Neural progenitor cell (in vitro differentiated cells): ENCODE results near the gene ITGA11.

ENCODE experiments used
- EZH2 ChIP-seq: fragments of 200-600 bp; sonication (generic); IDR thresholded peaks from 2 replicates; pipeline ENCODE4 v1.6.1; 2017; ENCODE audit warnings: antibody characterized with exemption, mild to moderate bottlenecking, moderate library complexity
- TF ChIP-seq, protein P1 (sequence below): fragments of 200-600 bp; sonication (generic); IDR thresholded peaks from 2 replicates; pipeline ENCODE4 v1.5.1; 2017; ENCODE audit warnings: antibody characterized with exemption, mild to moderate bottlenecking

DNA sequence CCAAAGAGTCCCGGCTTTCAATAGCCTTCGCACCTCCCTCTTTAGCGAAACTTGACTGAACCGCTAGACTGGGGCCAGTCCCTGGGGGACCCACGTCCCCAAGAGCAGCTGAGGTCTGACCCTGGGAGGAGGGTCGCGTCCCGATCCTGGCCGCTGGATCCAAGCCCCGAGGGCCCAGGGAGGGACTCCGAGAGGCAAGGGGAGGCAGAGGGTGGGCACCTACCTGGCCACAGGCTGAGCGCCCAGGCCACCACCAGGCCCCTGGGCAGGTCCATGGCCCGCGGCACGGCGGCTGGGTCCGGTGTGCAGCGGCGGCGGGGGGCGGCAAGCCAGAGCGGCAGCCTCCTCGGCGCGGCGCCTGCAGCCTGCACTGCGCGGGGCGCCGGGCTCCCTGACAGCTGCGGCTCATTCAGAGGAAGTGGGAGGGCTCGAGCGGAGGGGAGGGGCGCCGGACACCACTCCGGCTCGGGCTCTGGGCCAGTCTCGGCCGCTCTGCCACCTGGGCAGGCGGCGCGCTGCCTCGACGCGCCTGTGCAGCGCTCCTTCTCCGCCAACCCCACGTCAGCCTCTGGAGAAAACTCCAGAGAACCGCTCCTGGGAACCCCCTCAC lies at the start of gene ITGA11:
- TF ChIP-seq EZH2: peak; percentile 78
- TF ChIP-seq, protein P1, sequence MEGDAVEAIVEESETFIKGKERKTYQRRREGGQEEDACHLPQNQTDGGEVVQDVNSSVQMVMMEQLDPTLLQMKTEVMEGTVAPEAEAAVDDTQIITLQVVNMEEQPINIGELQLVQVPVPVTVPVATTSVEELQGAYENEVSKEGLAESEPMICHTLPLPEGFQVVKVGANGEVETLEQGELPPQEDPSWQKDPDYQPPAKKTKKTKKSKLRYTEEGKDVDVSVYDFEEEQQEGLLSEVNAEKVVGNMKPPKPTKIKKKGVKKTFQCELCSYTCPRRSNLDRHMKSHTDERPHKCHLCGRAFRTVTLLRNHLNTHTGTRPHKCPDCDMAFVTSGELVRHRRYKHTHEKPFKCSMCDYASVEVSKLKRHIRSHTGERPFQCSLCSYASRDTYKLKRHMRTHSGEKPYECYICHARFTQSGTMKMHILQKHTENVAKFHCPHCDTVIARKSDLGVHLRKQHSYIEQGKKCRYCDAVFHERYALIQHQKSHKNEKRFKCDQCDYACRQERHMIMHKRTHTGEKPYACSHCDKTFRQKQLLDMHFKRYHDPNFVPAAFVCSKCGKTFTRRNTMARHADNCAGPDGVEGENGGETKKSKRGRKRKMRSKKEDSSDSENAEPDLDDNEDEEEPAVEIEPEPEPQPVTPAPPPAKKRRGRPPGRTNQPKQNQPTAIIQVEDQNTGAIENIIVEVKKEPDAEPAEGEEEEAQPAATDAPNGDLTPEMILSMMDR: no peak
